A673 (cell line): Measurements from ENCODE around the gene CDC42BPB. TPM values are rescaled to one million over a fixed set of nuclear protein-coding genes. Genes with fewer than 3 reads are reported as not detected.

ENCODE experiments used
- BruUV-seq: library from RNA; stranded (reverse); fragments of 400-500 nt; replicated peaks from 2 replicates; lab custom pipeline; 2021; lab: Mats Ljungman, UMichigan
- CTCF ChIA-PET: fragments of 300-600 bp; sonication (Branson Sonifier 250); formaldehyde crosslinking; loops from one replicate; lab custom pipeline; 2022; ENCODE audit warnings: antibody characterized with exemption; lab: Charles Lee
- POLR2A ChIA-PET: fragments of 300-600 bp; sonication (Branson Sonifier 250); formaldehyde crosslinking; loops from one replicate; lab custom pipeline; 2022; ENCODE audit warnings: antibody characterized with exemption; ENCODE audit not compliant: low non-redundant PET; lab: Charles Lee
- DNase-seq: peaks from one replicate; pipeline ENCODE4 v3.0.0-alpha.2; 2015; ENCODE audit warnings: low spot score
- H3K27ac ChIP-seq: fragments of 200-600 bp; sonication (generic); 2 replicates; pipeline ENCODE4 v1.5.1; 2016; ENCODE audit warnings: mixed run types, low read depth, mild to moderate bottlenecking, mixed read lengths, antibody characterized with exemption, low read length; ENCODE audit not compliant: poor library complexity, severe bottlenecking
- H3K27me3 ChIP-seq: fragments of 200-600 bp; sonication (generic); replicated peaks from 2 replicates; pipeline ENCODE4 v1.6.1; 2017; ENCODE audit warnings: mixed run types, low read depth, mild to moderate bottlenecking, mixed read lengths, antibody characterized with exemption, low read length; ENCODE audit not compliant: insufficient read depth, poor library complexity
- H3K36me3 ChIP-seq: fragments of 200-600 bp; sonication (generic); 2 replicates; pipeline ENCODE4 v1.6.1; 2016; ENCODE audit warnings: mixed run types, mild to moderate bottlenecking, mixed read lengths, antibody characterized with exemption, low read length; ENCODE audit not compliant: insufficient read depth, poor library complexity, severe bottlenecking
- H3K4me1 ChIP-seq: fragments of 200-600 bp; sonication (generic); 2 replicates; pipeline ENCODE4 v1.6.1; 2017; ENCODE audit warnings: mixed run types, mild to moderate bottlenecking, mixed read lengths, antibody characterized with exemption, low read length; ENCODE audit not compliant: insufficient read depth, poor library complexity, severe bottlenecking
- H3K4me3 ChIP-seq: fragments of 200-600 bp; sonication (generic); 2 replicates; pipeline ENCODE4 v1.5.1; 2016; ENCODE audit warnings: low read depth, mixed run types, mild to moderate bottlenecking, mixed read lengths, low read length; ENCODE audit not compliant: poor library complexity, severe bottlenecking
- H3K9me3 ChIP-seq: fragments of 200-600 bp; sonication (generic); 2 replicates; pipeline ENCODE4 v1.6.1; 2016; ENCODE audit warnings: mixed run types, low read depth, mild to moderate bottlenecking, mixed read lengths, antibody characterized with exemption, low read length; ENCODE audit not compliant: poor library complexity, severe bottlenecking
- EZH2 ChIP-seq: fragments of 200-600 bp; sonication (generic); IDR thresholded peaks from 2 replicates; pipeline ENCODE4 v1.6.1; 2017; ENCODE audit warnings: borderline replicate concordance, low read depth, mild to moderate bottlenecking, mixed read lengths, antibody characterized with exemption, low read length; ENCODE audit not compliant: poor library complexity, severe bottlenecking
- intact Hi-C: fragments of 100-400 bp; cut with micrococcal nuclease; formaldehyde crosslinking; loops from one replicate; pipeline ENCODE4 v1.10.0; 2022; ENCODE audit not compliant: unreplicated experiment
- total RNA-seq: library from RNA; stranded (reverse); gene quantifications from 2 replicates; pipeline ENCODE4 v1.2.3, GENCODE V29; 2021
- TF ChIP-seq, protein P1 (sequence below): fragments of 300-800, 200-600 bp; sonication (generic); conservative IDR thresholded peaks from 2 replicates; pipeline ENCODE4 v1.5.1; 2017; ENCODE audit warnings: low read depth, mild to moderate bottlenecking, antibody characterized with exemption, low read length, moderate library complexity, mixed read lengths

Gene CDC42BPB
- total RNA-seq, 1 experiment from 2014 or later = 103 TPM

DNA sequence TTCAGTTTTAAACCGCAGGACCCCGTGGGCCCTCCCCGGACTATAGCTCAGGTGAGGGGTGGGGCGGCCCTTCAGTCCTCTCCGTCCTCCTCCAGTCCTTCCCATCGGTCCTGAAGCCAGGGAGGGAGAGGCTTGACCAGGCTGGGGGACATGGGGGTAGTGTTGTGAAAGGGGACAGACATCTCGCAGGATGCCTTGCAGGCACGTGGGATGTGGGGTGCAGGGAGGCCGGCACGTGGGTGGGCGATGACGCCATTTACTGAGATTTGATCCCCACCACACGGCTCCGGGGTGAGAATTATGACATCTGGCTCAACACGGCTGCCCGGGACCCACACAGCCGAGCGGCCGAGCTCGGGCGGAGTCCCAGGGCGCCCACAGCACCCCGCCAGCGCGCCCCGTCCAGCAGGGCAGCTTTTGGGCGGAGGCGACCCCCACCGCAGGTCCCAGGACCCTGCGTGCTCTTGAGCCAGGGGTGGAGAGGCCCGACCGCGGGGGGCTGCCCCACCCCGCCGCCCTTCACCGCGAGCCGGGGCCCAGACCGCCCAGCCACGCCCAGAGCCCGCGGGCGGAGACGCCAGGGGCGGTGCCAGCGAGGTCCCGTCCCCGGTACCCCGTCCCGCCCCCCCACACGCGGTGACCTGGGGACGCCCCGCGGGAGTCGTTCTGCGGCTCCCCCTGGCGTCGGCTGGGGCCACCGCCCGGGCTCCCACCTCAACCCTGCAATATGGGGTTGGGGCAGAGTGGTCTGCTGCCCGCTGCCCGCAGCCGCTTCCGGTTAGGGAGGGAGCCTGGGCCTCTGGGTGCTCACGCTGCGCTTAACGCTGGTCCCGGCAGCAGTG is 33.9 kb upstream of the CDC42BPB start:
- H3K9me3 ChIP-seq = no peaks in the 10 kb centered on the region
- peaks cover 3% of the 10 kb centered on the region for H3K4me1 ChIP-seq
- no peaks in the 10 kb centered on the region for H3K27me3 ChIP-seq
- no peak for TF ChIP-seq EZH2
- TF ChIP-seq, protein P1, sequence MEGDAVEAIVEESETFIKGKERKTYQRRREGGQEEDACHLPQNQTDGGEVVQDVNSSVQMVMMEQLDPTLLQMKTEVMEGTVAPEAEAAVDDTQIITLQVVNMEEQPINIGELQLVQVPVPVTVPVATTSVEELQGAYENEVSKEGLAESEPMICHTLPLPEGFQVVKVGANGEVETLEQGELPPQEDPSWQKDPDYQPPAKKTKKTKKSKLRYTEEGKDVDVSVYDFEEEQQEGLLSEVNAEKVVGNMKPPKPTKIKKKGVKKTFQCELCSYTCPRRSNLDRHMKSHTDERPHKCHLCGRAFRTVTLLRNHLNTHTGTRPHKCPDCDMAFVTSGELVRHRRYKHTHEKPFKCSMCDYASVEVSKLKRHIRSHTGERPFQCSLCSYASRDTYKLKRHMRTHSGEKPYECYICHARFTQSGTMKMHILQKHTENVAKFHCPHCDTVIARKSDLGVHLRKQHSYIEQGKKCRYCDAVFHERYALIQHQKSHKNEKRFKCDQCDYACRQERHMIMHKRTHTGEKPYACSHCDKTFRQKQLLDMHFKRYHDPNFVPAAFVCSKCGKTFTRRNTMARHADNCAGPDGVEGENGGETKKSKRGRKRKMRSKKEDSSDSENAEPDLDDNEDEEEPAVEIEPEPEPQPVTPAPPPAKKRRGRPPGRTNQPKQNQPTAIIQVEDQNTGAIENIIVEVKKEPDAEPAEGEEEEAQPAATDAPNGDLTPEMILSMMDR = peak; percentile 57
- intact Hi-C loops = no loop called here
- no peaks in the 10 kb centered on the region for H3K36me3 ChIP-seq
- peak overlapping the region; percentile 46 for H3K4me3 ChIP-seq
- DNase-seq = peak; percentile 67
- H3K27ac ChIP-seq = no peak overlapping the region
- BruUV-seq = no TSS peak
- CTCF ChIA-PET = interaction anchor here (0.9 kb wide), 1 partner anchor 14 kb away, joined by 3 read pairs; no protein-coding TSS in a partner anchor
- POLR2A ChIA-PET = no interaction called here

DNA sequence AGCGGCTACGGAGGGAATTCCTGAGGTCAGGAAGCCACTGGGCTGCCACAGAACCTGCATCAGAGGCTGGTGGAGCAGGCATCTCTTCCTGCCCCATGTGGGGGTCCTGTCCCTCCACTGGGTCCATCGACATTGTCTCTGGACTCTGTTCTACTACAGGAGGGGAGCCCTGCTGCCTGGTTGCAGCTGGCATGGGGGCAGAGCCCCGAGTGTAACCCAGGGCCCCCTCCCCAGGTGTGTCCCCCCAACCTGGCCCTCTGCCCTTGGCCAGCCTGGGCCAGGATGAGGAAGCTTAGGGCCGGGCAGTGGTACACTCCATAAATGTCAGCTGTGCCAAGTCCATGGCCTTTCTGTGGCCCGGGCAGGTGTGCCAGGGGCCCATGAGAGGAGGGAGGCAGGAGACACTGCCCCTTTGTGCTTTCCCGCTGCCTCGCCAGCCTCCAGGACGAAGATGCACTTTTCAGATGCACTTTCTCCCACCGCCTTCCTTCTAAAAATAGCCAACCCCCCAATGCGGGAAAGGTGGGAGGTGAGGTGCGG is 33.2 kb upstream of the CDC42BPB start:
- ChIA-PET CTCF (interaction anchor here (0.9 kb wide), 1 partner anchor 14 kb away, joined by 3 read pairs; no protein-coding TSS in a partner anchor), POLR2A (no interaction called here)
- H3K36me3 ChIP-seq = no peaks in the 10 kb centered on the region
- no peak for TF ChIP-seq EZH2
- TF ChIP-seq, protein P1 = no peak
- intact Hi-C loops = no loop called here
- peaks cover 3% of the 10 kb centered on the region for H3K4me1 ChIP-seq
- no peak overlapping the region for H3K27ac ChIP-seq
- DNase-seq = no peak
- no TSS peak for BruUV-seq
- H3K27me3 ChIP-seq = no peaks in the 10 kb centered on the region
- H3K9me3 ChIP-seq = no peaks in the 10 kb centered on the region
- peak overlapping the region; percentile 46 for H3K4me3 ChIP-seq

DNA sequence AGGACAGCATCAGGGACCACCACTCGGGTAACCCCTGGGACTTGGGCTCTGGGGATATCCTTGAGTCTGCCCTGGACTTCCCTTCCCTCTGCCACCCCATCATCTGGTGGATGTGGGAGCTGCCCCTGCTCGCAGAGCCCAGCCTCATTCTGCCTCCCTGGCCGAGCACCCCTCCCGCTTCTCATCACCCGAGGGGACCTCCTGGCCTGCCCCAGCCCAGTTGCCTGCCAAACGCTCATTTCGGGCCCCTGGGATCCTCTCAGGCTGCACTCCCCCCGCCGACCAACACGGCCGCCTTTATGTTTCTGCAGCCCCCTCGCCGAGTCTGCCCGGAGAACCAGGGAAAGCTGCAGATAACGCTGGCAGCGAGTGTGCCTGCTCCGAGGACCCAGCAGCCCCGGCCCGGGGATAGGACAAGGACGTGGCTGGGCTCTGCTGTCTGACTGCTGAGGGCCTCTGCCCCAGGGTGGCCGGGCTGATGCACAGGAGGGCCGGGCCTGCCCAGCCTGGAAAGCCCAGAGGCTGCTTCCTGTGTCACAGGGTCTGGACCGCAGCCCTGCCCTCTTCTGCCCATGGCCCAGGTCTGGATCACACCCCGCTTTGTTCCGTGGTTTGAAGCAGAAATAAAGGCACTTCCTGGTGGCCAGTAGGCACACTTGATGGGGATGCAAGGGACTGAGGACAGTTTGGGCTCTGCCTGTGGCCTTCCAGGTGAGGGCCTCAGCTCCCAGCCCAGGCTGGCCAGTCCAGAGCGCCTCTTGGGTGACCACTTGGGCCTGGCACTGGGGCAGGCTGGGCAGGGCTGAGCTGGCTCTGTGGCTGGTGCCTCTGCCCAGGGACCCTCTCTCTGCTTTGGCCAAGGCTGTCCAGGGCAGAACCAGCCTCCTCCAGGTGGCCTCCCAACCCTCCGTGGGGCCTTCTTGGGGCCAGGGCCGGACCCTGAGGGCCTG is 32.3 kb upstream of the CDC42BPB start:
- Histone ChIP-seq H3K27me3 (no peaks in the 10 kb centered on the region), H3K36me3 (no peaks in the 10 kb centered on the region), H3K4me3 (no peak overlapping the region), H3K27ac (no peak overlapping the region), H3K4me1 (peaks cover 3% of the 10 kb centered on the region), H3K9me3 (no peaks in the 10 kb centered on the region)
- CTCF ChIA-PET = no interaction called here
- TF ChIP-seq EZH2 = no peak
- TF ChIP-seq, protein P1 = no peak
- intact Hi-C loops = no loop called here
- BruUV-seq = no TSS peak
- POLR2A ChIA-PET = no interaction called here
- no peak for DNase-seq
